SK-N-SH (cell line): Measurements from ENCODE around the gene BSG. TPM values are rescaled to one million over a fixed set of nuclear protein-coding genes. Genes with fewer than 3 reads are reported as not detected.

Experiments used
- CTCF ChIA-PET: fragments of 300-600, 350-600 bp; formaldehyde crosslinking; extraction: SDS; loops from one replicate; lab custom pipeline; 2021; lab: Yijun Ruan, JAX
- POLR2A ChIA-PET: fragments of 350-600 bp; sonication (Branson Sonifier 250); formaldehyde crosslinking; extraction: SDS; loops from one replicate; lab custom pipeline; 2020; ENCODE audit warnings: antibody characterized with exemption, inconsistent platforms; lab: Yijun Ruan, JAX
- DNase-seq: peaks from one replicate; pipeline ENCODE4 v3.0.0; 2012
- H2AFZ ChIP-seq: fragments of 200-600 bp; sonication (generic); 2 replicates; pipeline ENCODE4 v1.8.1; 2016; ENCODE audit warnings: antibody characterized with exemption, mild to moderate bottlenecking, low read depth
- H3F3A ChIP-seq: fragments of 200-600 bp; sonication (generic); replicated peaks from 2 replicates; pipeline ENCODE3; 2016; ENCODE audit warnings: antibody characterized with exemption, mild to moderate bottlenecking; ENCODE audit not compliant: insufficient read depth
- H3K27ac ChIP-seq, 2 experiments: fragments of 200-500 bp in 1 of 2; fragments of 200-600 bp in 1 of 2; sonication (Bioruptor generic) in 1 of 2; sonication (generic), shearing (Covaris generic) in 1 of 2; 2 replicates each; pipeline versions ENCODE4 v1.5.1 to v1.6.1; 2014 to 2016; ENCODE audit warnings: low read depth in 2 of 2, inconsistent platforms in 1 of 2, low read length in 1 of 2, mild to moderate bottlenecking in 1 of 2, mixed read lengths in 1 of 2
- H3K27me3 ChIP-seq: fragments of 200-600 bp; sonication (generic), shearing (Covaris generic); 2 replicates; pipeline ENCODE4 v1.6.1; 2016; ENCODE audit warnings: mixed run types; ENCODE audit not compliant: insufficient read depth
- H3K36me3 ChIP-seq, 2 experiments: fragments of 200-500 bp in 1 of 2; fragments of 200-600 bp in 1 of 2; sonication (Bioruptor generic) in 1 of 2; sonication (generic) in 1 of 2; replicated peaks in 1 of 2; 2 replicates each; pipeline versions ENCODE3 to v1.5.1; 2014 to 2016; ENCODE audit warnings: low read length in 1 of 2, mild to moderate bottlenecking in 1 of 2; ENCODE audit not compliant: insufficient read depth in 2 of 2, control insufficient read depth in 1 of 2
- H3K4me1 ChIP-seq, 2 experiments: fragments of 200-500 bp in 1 of 2; fragments of 200-600 bp in 1 of 2; sonication (Bioruptor generic) in 1 of 2; sonication (generic), shearing (Covaris generic) in 1 of 2; 2 replicates each; pipeline versions ENCODE4 v1.5.1 to v1.6.1; 2014 to 2016; ENCODE audit warnings: low read depth in 1 of 2, low read length in 1 of 2, mixed run types in 1 of 2; ENCODE audit not compliant: insufficient read depth in 2 of 2, control insufficient read depth in 1 of 2
- H3K4me2 ChIP-seq: fragments of 200-600 bp; sonication (generic), shearing (Covaris generic); 2 replicates; pipeline ENCODE4 v1.6.1; 2017; ENCODE audit warnings: mixed run types
- H3K4me3 ChIP-seq, 2 experiments: fragments of 200-500 bp in 1 of 2; fragments of 200-600 bp in 1 of 2; sonication (Bioruptor generic) in 1 of 2; sonication (generic), shearing (Covaris generic) in 1 of 2; 2 replicates each; pipeline versions ENCODE4 v1.5.1 to v1.8.1; 2014 to 2016; ENCODE audit warnings: low read depth in 2 of 2, inconsistent platforms in 1 of 2, low read length in 1 of 2, mild to moderate bottlenecking in 1 of 2, mixed read lengths in 1 of 2, moderate library complexity in 1 of 2
- H3K79me2 ChIP-seq: fragments of 200-600 bp; sonication (generic); 2 replicates; pipeline ENCODE4 v1.8.1; 2017; ENCODE audit warnings: mild to moderate bottlenecking; ENCODE audit not compliant: insufficient read depth
- H3K9ac ChIP-seq: fragments of 200-600 bp; sonication (generic); 2 replicates; pipeline ENCODE4 v1.6.1; 2017; ENCODE audit warnings: mixed run types
- H3K9me2 ChIP-seq: fragments of 200-600 bp; sonication (generic); 2 replicates; pipeline ENCODE4 v1.6.1; 2017; ENCODE audit warnings: mixed run types
- H3K9me3 ChIP-seq: fragments of 200-600 bp; sonication (generic); 2 replicates; pipeline ENCODE4 v1.6.1; 2017; ENCODE audit warnings: mixed run types, mild to moderate bottlenecking, moderate library complexity
- H4K20me1 ChIP-seq: fragments of 200-600 bp; sonication (generic); 2 replicates; pipeline ENCODE4 v1.6.1; 2017; ENCODE audit warnings: mild to moderate bottlenecking, mixed run types; ENCODE audit not compliant: insufficient read depth
- EZH2phosphoT487 ChIP-seq: fragments of 200-600 bp; sonication (generic); IDR thresholded peaks from 2 replicates; pipeline ENCODE4 v1.6.1; 2017; ENCODE audit warnings: low read depth, mixed run types, mild to moderate bottlenecking, antibody characterized with exemption, moderate library complexity, borderline replicate concordance
- FOSL2 ChIP-seq: IDR thresholded peaks from 2 replicates; pipeline ENCODE4 v1.4.0; 2012; ENCODE audit warnings: low read depth, mild to moderate bottlenecking, moderate library complexity, borderline replicate concordance
- FOXJ3 ChIP-seq: sonication (generic); formaldehyde crosslinking; IDR thresholded peaks from 2 replicates; pipeline ENCODE4 v1.5.1; 2020; ENCODE audit warnings: mild to moderate bottlenecking, missing genetic modification reagents
- GABPA ChIP-seq: IDR thresholded peaks from 2 replicates; pipeline ENCODE4 v1.4.0; 2012; ENCODE audit warnings: low read depth, mild to moderate bottlenecking
- MEF2A ChIP-seq: IDR thresholded peaks from 2 replicates; pipeline ENCODE4 v1.4.0; 2012; ENCODE audit warnings: low read depth, borderline replicate concordance
- PBX3 ChIP-seq: IDR thresholded peaks from 2 replicates; pipeline ENCODE4; 2012
- POLR2AphosphoS5 ChIP-seq: IDR thresholded peaks from 2 replicates; pipeline ENCODE4 v1.6.1; 2012; ENCODE audit warnings: low read depth, low read length
- RFX5 ChIP-seq: IDR thresholded peaks from 2 replicates; pipeline ENCODE4 v1.6.1; 2012; ENCODE audit warnings: mild to moderate bottlenecking, improper control_type of control experiment, low read length
- SIN3A ChIP-seq: IDR thresholded peaks from 2 replicates; pipeline ENCODE4 v1.6.1; 2012; ENCODE audit warnings: low read depth, mild to moderate bottlenecking, low read length, moderate library complexity, borderline replicate concordance
- SMC3 ChIP-seq: IDR thresholded peaks from 2 replicates; pipeline ENCODE4 v1.6.1; 2012; ENCODE audit warnings: low read depth, low read length, improper control_type of control experiment
- TEAD4 ChIP-seq: IDR thresholded peaks from 2 replicates; pipeline ENCODE4 v1.4.0; 2012; ENCODE audit warnings: mild to moderate bottlenecking, borderline replicate concordance; ENCODE audit not compliant: insufficient read depth
- ZBTB33 ChIP-seq: IDR thresholded peaks from 2 replicates; pipeline ENCODE4 v1.4.0; 2012; ENCODE audit warnings: low read depth, borderline replicate concordance
- WGBS: methylation state at CpG from one replicate; pipeline ENCODE4 v1.1.6; 2017; ENCODE audit warnings: low lambda C conversion rate; 5-methylcytosine and 5-hydroxymethylcytosine counted together
- polyA plus RNA-seq, 3 experiments: library from polyadenylated mRNA; depleted of rRNA; stranded (reverse); fragments of >200 nt; gene quantifications; 2 replicates each; pipeline ENCODE4 v1.2.3, GENCODE V29; 2012
- TF ChIP-seq, protein P1 (sequence below): fragments of 150-350 bp; IDR thresholded peaks from 2 replicates; pipeline ENCODE4 v1.6.1; 2017; ENCODE audit warnings: antibody characterized with exemption, low read length, low read depth, borderline replicate concordance

BSG gene
- polyA plus RNA-seq, 1 of the 3 experiments (the other 2 are of a cell fraction), result 835 TPM

DNA sequence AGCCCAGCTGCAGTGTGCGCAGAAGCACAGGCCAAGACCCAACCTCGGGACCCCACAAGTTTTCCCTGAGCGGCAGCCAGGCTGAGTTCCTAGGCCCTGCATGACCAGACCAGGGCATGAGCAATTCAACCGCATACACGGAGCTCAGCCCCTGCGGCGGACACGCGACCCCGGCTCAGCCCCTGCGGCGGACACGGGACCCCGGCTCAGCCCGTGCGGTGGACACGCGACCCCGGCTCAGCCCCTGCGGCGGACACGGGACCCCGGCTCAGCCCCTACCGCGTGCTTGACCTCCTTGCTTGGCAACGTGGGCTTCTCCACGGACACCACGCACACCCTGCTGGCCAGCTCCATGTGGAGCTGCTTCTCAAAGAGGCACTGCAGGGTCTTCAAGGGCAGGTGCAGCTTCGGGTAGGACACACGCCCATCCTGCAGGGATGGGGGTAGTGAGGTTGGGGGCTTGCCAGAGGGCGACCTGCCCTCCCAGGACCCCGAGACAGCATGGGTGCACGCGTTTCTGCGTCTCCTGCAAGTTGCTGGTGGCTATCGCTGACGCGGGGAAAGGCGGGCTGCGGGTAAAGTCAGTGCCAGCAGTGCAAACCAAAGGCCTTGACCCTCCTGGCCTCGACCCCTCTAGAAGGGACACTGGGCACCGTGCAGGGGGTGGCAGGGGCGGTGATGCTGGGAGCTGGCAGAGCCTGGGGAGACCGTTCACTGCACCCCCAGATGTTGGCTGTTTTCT is 51.0 kb downstream of the BSG start:
- Histone ChIP-seq H3K36me3 (peaks cover 0 to 33% of the 10 kb centered on the region in 2 experiments), H3K9me3 (no peaks in the 10 kb centered on the region), H4K20me1 (0 out of 2 replicates have a peak, but pooled peaks cover 7% of the 10 kb centered on the region), H3K79me2 (peaks cover 4% of the 10 kb centered on the region; the same call in 1 of the 2 replicates), H3K27me3 (no peaks in the 10 kb centered on the region), H3K27ac (peak overlapping the region in 1 of 2 experiments; percentile 42; a peak in 2 of 4 replicates), H3K4me3 (no peak overlapping the region), H3F3A (no peaks in the 10 kb centered on the region), H2AFZ (no peak overlapping the region), H3K9ac (no peak overlapping the region), H3K4me2 (no peak overlapping the region), H3K9me2 (no peaks in the 10 kb centered on the region), H3K4me1 (no peaks in the 10 kb centered on the region)
- DNase-seq, result no peak
- POLR2A ChIA-PET, result no interaction called here
- WGBS, result 90% methylated on average over 21 of the region's 44 CpGs
- CTCF ChIA-PET, result interaction anchor here (1.2 to 1.4 kb wide), 2 partner anchors 35 to 39 kb away, joined by 3 to 6 read pairs; no protein-coding TSS in a partner anchor
- TF ChIP-seq SMC3 (no peak), RFX5 (no peak), GABPA (no peak), ZBTB33 (no peak), FOXJ3 (no peak), POLR2AphosphoS5 (no peak), FOSL2 (no peak), MEF2A (no peak), EZH2phosphoT487 (no peak), PBX3 (no peak), SIN3A (no peak), TEAD4 (no peak)
- TF ChIP-seq, protein P1, sequence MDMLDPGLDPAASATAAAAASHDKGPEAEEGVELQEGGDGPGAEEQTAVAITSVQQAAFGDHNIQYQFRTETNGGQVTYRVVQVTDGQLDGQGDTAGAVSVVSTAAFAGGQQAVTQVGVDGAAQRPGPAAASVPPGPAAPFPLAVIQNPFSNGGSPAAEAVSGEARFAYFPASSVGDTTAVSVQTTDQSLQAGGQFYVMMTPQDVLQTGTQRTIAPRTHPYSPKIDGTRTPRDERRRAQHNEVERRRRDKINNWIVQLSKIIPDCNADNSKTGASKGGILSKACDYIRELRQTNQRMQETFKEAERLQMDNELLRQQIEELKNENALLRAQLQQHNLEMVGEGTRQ, result no peak
